22Rv1 (cell line): ENCODE results near the gene GPBAR1.

Experiments used
- ZFX ChIP-seq: fragments of 450-650 bp; IDR thresholded peaks from 2 replicates; pipeline ENCODE4 v1.6.1; 2017; ENCODE audit warnings: antibody characterized with exemption, borderline replicate concordance
- TF ChIP-seq, protein P1 (sequence below): fragments of 450-650 bp; IDR thresholded peaks from 2 replicates; pipeline ENCODE4 v1.5.1; 2017; ENCODE audit warnings: mild to moderate bottlenecking

- TF ChIP-seq, protein P1, sequence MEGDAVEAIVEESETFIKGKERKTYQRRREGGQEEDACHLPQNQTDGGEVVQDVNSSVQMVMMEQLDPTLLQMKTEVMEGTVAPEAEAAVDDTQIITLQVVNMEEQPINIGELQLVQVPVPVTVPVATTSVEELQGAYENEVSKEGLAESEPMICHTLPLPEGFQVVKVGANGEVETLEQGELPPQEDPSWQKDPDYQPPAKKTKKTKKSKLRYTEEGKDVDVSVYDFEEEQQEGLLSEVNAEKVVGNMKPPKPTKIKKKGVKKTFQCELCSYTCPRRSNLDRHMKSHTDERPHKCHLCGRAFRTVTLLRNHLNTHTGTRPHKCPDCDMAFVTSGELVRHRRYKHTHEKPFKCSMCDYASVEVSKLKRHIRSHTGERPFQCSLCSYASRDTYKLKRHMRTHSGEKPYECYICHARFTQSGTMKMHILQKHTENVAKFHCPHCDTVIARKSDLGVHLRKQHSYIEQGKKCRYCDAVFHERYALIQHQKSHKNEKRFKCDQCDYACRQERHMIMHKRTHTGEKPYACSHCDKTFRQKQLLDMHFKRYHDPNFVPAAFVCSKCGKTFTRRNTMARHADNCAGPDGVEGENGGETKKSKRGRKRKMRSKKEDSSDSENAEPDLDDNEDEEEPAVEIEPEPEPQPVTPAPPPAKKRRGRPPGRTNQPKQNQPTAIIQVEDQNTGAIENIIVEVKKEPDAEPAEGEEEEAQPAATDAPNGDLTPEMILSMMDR, result no peak
- no peak for TF ChIP-seq ZFX
Observed at GRCh38 chr2:218228366-218229090, 32.3 kb upstream of the GPBAR1 start.
